ENCODE results near the gene KANSL3. TPM values are rescaled to one million over a fixed set of nuclear protein-coding genes. Genes with fewer than 3 reads are reported as not detected.

The KANSL3 gene
- total and polyA plus RNA-seq, 9 donors: 28.0 to 55.7 (median 47.0) TPM

DNA sequence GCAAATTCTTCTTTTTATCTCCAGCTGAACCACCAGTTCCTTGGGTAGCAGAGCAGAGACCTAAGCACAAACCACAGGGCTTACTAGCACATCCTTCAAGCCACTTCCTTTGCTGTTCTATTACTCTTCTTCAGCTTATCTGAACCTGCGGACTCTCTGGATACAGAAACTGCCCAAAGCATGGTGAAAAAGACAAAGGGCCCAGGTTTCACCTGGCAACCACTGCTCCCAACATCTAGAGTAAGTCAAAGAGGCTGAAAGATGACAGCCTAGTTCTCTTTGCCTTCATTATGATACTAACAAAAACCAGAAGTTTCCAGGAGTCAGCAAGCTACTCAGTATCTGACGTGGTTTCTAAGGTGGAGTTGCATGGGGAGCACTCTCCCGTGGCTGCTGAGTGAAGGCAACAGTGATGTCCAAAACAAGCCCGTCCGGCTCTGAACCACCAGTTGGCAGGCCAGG, 43.4 kb downstream of the KANSL3 start:
- WGBS, 3 donors: 85 to 97% (median 95%) methylated on average over 5 of the region's 5 CpGs
- no peak for TF ChIP-seq POLR2A (IDR thresholded peaks at IDR 0.05)
- no peak for TF ChIP-seq EP300 (IDR thresholded peaks at IDR 0.05)
- TF ChIP-seq CTCF (IDR thresholded peaks at IDR 0.05): no peak
- Histone ChIP-seq H3K4me3 (no peak overlapping the region), H3K27me3 (no peaks in the 10 kb centered on the region), H3K27ac (no peak overlapping the region), H3K4me1 (ENCODE audit: insufficient read depth) (no peaks in the 10 kb centered on the region), H3K36me3 (no peaks in the 10 kb centered on the region), H3K9me3 (no peaks in the 10 kb centered on the region)
- intact Hi-C loops (cut with DNase I): no loop called here
- DNase-seq: no peak

GRCh38 chr2:96594282-96594681, 43.8 kb downstream of the KANSL3 start:
- no peak overlapping the region for H3K27ac ChIP-seq
- no peaks in the 10 kb centered on the region for H3K9me3 ChIP-seq
- WGBS, 3 donors: 88 to 97% (median 92%) methylated on average over 3 of the region's 3 CpGs
- H3K4me1 ChIP-seq (ENCODE audit: insufficient read depth): no peaks in the 10 kb centered on the region
- no peaks in the 10 kb centered on the region for H3K36me3 ChIP-seq
- intact Hi-C loops (cut with DNase I): no loop called here
- H3K27me3 ChIP-seq: no peaks in the 10 kb centered on the region
- DNase-seq: no peak
- no peak overlapping the region for H3K4me3 ChIP-seq
- TF ChIP-seq EP300 (IDR thresholded peaks at IDR 0.05) (no peak), CTCF (IDR thresholded peaks at IDR 0.05) (no peak), POLR2A (IDR thresholded peaks at IDR 0.05) (no peak)

DNA sequence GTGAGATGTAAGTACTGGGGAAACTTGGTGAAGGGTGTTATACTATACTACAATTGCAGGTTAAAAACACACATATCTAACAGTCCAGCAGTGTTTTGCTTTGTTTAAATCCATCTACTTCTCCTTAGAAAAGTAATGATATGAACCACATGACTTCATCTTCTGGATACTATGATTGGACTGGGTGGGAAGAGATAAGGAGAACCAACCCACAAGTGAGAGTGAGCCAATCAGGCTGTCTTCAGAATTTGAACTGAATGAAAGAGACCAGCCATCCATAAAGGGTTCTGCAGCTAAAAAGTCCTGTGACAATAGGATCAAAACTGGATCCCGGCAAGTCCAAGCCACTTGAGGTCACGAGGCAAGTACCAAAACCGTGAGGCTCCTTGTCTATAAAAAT, 46.6 kb downstream of the KANSL3 start:
- intact Hi-C loops (cut with DNase I): no loop called here
- no peaks in the 10 kb centered on the region for H3K9me3 ChIP-seq
- no peaks in the 10 kb centered on the region for H3K4me1 ChIP-seq (ENCODE audit: insufficient read depth)
- no peak overlapping the region for H3K27ac ChIP-seq
- no peak for DNase-seq
- no peaks in the 10 kb centered on the region for H3K27me3 ChIP-seq
- H3K4me3 ChIP-seq: no peak overlapping the region
- 92 to 94% (median 93%) methylated on average over 3 of the region's 3 CpGs for WGBS, 3 donors
- H3K36me3 ChIP-seq: no peaks in the 10 kb centered on the region
- TF ChIP-seq POLR2A (IDR thresholded peaks at IDR 0.05): no peak
- no peak for TF ChIP-seq CTCF (IDR thresholded peaks at IDR 0.05)
- no peak for TF ChIP-seq EP300 (IDR thresholded peaks at IDR 0.05)

DNA sequence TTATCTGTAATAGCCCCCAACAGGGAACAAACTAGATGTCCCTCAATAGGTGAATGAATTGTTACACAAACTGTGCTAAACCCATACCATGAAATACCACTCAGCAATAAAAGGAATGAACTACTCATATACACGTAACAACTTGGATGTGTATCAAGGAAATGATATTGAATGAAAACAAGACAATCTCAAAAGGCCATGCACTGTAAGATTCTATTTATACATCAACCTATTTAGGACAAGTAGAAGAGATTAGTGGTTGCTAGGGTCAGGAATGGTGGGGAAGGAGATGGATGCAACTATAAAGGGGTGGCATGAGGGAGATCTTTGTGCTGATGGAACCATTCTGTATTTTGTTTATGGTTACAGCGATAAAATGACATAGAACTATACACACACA, 47.1 kb downstream of the KANSL3 start:
- Histone ChIP-seq H3K4me1 (ENCODE audit: insufficient read depth) (no peaks in the 10 kb centered on the region), H3K27ac (no peak overlapping the region), H3K36me3 (no peaks in the 10 kb centered on the region), H3K27me3 (no peaks in the 10 kb centered on the region), H3K9me3 (no peaks in the 10 kb centered on the region), H3K4me3 (no peak overlapping the region)
- TF ChIP-seq EP300 (IDR thresholded peaks at IDR 0.05): no peak
- TF ChIP-seq CTCF (IDR thresholded peaks at IDR 0.05): no peak
- no peak for TF ChIP-seq POLR2A (IDR thresholded peaks at IDR 0.05)
- intact Hi-C loops (cut with DNase I): no loop called here
- no peak for DNase-seq
- 66 to 82% (median 68%) methylated on average over 2 of the region's 2 CpGs for WGBS, 3 donors
